ENCODE results near the gene VILL. TPM values are rescaled to one million over a fixed set of nuclear protein-coding genes. Genes with fewer than 3 reads are reported as not detected.

VILL gene
- total RNA-seq, 2 donors from 2014 or later = 3.6 to 10.4 TPM

DNA sequence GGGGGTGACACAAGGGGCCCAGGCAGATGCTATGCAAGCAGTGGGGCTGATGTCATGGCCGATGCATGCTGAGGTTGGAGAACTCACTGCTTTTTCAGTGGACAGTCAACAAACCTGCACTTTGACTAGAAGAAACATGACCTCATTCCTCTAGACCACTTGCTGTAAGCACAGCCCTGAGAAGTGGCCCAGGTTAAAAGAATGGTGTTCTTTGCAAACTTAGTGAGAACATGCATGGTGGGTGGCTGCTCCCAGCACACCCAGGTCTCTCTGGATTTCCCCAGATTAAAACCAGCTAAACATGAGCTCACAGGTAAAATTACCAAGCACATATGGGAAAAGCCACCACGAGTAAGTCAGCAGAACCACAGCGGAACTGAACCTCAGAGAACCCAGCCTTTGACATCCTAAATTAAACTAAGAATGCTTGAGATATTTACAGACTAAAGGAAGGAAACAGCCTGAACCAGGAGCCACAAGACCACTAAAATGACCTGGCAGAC lies 64.0 kb downstream of the VILL start:
- intact Hi-C loops (cut with DNase I) = no loop called here
- no peak for TF ChIP-seq POLR2A (IDR thresholded peaks at IDR 0.05)
- no peak overlapping the region for H3K4me3 ChIP-seq
- WGBS, 2 donors = 42 to 66% methylated on average over 2 to 3 of the region's 3 CpGs
- no peak overlapping the region for H3K27ac ChIP-seq
- ATAC-seq (no peak), DNase-seq (no peak)
- no peaks in the 10 kb centered on the region for H3K27me3 ChIP-seq
- H3K36me3 ChIP-seq (replicated peaks in 1 of 2; ENCODE audit: insufficient read depth in 1 of 2, low read depth in 2 of 2) = no peaks in the 10 kb centered on the region
- H3K9me3 ChIP-seq = no peaks in the 10 kb centered on the region
- H3K4me1 ChIP-seq = no peaks in the 10 kb centered on the region

Small RNA genes within 50 kb of the gene (microRNA-seq; reads per million reads assigned to microRNA genes)
- 17.1 to 20.9 reads per million in 2 donors for gene MIR26A1 (ENCODE audit: borderline number of aligned reads in 2 of 2, borderline replicate concordance in 2 of 2)

Small RNA genes within 50 kb of the gene (small RNA-seq; reads per million reads assigned to genes)
- gene MIR26A1 (0.14 reads per million), gene RF00019 (not detected)

Other genes starting within 250 kb of the VILL start
- gene CTDSPL, start 128.9 kb upstream of the VILL start, total RNA-seq = 10 to 100 TPM; 23.6 to 25.4 TPM
- gene PLCD1, start 38.9 kb downstream of the VILL start, total RNA-seq = 10 to 100 TPM in 1 of 2 donors, 1 to 10 TPM in 1; 7.9 to 12.2 TPM
- 1 to 10 TPM in 1 of 2 donors, under 1 TPM in 1; 0.78 to 1.3 TPM for gene DLEC1, start 48.4 kb downstream of the VILL start, total RNA-seq
- 10 to 100 TPM; 91.8 to 92.6 TPM for gene ACAA1, start 146.3 kb downstream of the VILL start, total RNA-seq
- 10 to 100 TPM; 11.9 to 33.3 TPM for gene MYD88, start 147.9 kb downstream of the VILL start, total RNA-seq
- 10 to 100 TPM; 16.1 to 23.7 TPM for gene OXSR1, start 174.8 kb downstream of the VILL start, total RNA-seq

All from body of pancreas (tissue), 4 donors.